AG09319 (cell line): ENCODE results near the gene KLK11.

ENCODE experiments used
- DNase-seq: peaks from one replicate; pipeline ENCODE4 v3.0.0-alpha.2; 2010; ENCODE audit warnings: low read depth; ENCODE audit errors: extremely low read depth
- CTCF ChIP-seq: IDR thresholded peaks from 2 replicates; pipeline ENCODE4 v1.5.1; 2011; ENCODE audit warnings: low read depth, mild to moderate bottlenecking, inconsistent platforms, low read length, moderate library complexity

KLK11 gene

GRCh38 chr19:51015691-51016267 is 10.6 kb downstream of the KLK11 start:
- no peak for DNase-seq
- no peak for TF ChIP-seq CTCF

- no peak for DNase-seq
- TF ChIP-seq CTCF = no peak
These were observed 12.2 kb downstream of the KLK11 start for GRCh38 chr19:51014242-51014641.

GRCh38 chr19:51012661-51013190 is 13.7 kb downstream of the KLK11 start:
- DNase-seq = no peak
- no peak for TF ChIP-seq CTCF

GRCh38 chr19:51010066-51010795 is 16.2 kb downstream of the KLK11 start:
- TF ChIP-seq CTCF = no peak
- DNase-seq = no peak

GRCh38 chr19:51009061-51009891 is 17.1 kb downstream of the KLK11 start:
- no peak for DNase-seq
- TF ChIP-seq CTCF = no peak

GRCh38 chr19:51007488-51007887 is 18.9 kb downstream of the KLK11 start:
- DNase-seq = no peak
- TF ChIP-seq CTCF = no peak
